Measurements from ENCODE around the gene HSPA12B.

HSPA12B gene

GRCh38 chr20:3763671-3764601 is 31.5 kb downstream of the HSPA12B start:
- Histone ChIP-seq H3K9me3 (ENCODE audit: control insufficient read depth, low read length) (no peaks in the 10 kb centered on the region), H3K9ac (ENCODE audit: low read length) (no peak overlapping the region), H3K4me3 (ENCODE audit: low read length) (no peak overlapping the region), H3K36me3 (ENCODE audit: control insufficient read depth, insufficient read depth, low read length, severe bottlenecking) (peaks cover 4% of the 10 kb centered on the region), H3K27me3 (replicated peaks; ENCODE audit: control insufficient read depth, insufficient read depth, low read length) (no peaks in the 10 kb centered on the region), H3K4me1 (ENCODE audit: control insufficient read depth, insufficient read depth, low read length) (peaks cover 57% of the 10 kb centered on the region)
- no peak for DNase-seq (ENCODE audit: low read depth)

DNA sequence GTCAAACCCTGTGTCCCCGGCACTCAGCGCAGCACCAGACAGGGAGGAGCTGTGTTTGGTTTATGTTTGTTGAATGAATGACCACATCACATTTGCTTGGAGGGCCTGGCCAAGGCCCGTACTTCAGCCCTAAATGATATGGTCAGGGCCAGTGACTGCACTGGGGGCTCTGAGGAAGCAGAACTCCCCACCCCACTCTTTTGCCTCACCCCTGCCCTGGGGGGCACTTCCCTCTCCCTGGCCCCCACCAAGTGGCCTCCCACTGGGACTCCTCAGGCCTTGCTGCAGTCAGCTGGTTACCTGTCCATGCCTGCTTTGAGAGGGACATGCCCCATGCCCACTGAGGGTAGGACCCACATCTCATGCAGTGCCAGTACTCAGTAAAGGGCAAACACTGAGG is 32.2 kb downstream of the HSPA12B start:
- peaks cover 53% of the 10 kb centered on the region for H3K4me1 ChIP-seq (ENCODE audit: control insufficient read depth, insufficient read depth, low read length)
- no peak for DNase-seq (ENCODE audit: low read depth)
- H3K9ac ChIP-seq (ENCODE audit: low read length): peak overlapping the region; percentile 86
- H3K27me3 ChIP-seq (replicated peaks; ENCODE audit: control insufficient read depth, insufficient read depth, low read length): no peaks in the 10 kb centered on the region
- peaks cover 4% of the 10 kb centered on the region for H3K36me3 ChIP-seq (ENCODE audit: control insufficient read depth, insufficient read depth, low read length, severe bottlenecking)
- no peaks in the 10 kb centered on the region for H3K9me3 ChIP-seq (ENCODE audit: control insufficient read depth, low read length)
- H3K4me3 ChIP-seq (ENCODE audit: low read length): no peak overlapping the region

DNA sequence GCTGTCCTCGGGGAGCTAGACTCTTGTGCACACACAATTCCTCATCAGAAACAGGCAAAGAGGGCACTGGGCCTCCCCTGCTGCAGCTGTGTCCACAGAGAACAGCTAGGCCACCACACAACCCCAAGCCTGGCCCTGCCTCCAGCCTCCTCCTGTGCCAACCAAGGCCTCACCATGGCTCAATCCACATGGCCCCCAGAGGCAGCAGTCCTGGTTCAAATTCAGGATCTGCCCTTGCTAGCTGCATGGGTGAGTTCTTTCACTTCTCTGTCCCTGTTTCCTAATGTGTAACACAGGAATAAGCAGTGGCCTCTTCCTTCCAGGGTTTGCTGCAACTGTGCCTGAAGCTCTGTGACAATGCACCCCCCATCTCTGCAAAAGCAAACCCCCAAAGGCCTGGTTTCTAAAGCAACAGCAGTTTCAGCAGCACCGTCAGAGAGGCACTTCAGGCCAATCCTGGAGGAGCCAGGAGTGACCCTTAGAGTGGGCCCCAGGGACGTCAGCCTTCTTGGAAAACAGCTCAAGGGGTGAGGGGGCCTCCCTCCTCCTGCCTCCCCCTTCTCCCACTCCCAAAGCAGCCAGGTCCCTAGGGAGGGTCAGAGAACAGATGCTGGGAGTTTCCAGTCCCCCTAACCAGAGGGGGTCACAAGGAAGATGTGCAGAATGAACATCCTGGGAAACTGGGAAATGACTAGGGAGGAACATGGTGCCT is 32.8 kb downstream of the HSPA12B start:
- Histone ChIP-seq H3K9me3 (ENCODE audit: control insufficient read depth, low read length) (no peaks in the 10 kb centered on the region), H3K36me3 (ENCODE audit: control insufficient read depth, insufficient read depth, low read length, severe bottlenecking) (peaks cover 4% of the 10 kb centered on the region), H3K4me3 (ENCODE audit: low read length) (peak overlapping the region; percentile 87), H3K4me1 (ENCODE audit: control insufficient read depth, insufficient read depth, low read length) (peaks cover 53% of the 10 kb centered on the region), H3K9ac (ENCODE audit: low read length) (peak overlapping the region; percentile 86), H3K27me3 (replicated peaks; ENCODE audit: control insufficient read depth, insufficient read depth, low read length) (no peaks in the 10 kb centered on the region)
- no peak for DNase-seq (ENCODE audit: low read depth)

- Histone ChIP-seq H3K27me3 (replicated peaks; ENCODE audit: control insufficient read depth, insufficient read depth, low read length) (no peaks in the 10 kb centered on the region), H3K9ac (ENCODE audit: low read length) (peak overlapping the region; percentile 86), H3K9me3 (ENCODE audit: control insufficient read depth, low read length) (no peaks in the 10 kb centered on the region), H3K36me3 (ENCODE audit: control insufficient read depth, insufficient read depth, low read length, severe bottlenecking) (peaks cover 3% of the 10 kb centered on the region), H3K4me3 (ENCODE audit: low read length) (peak overlapping the region; percentile 87), H3K4me1 (ENCODE audit: control insufficient read depth, insufficient read depth, low read length) (peaks cover 53% of the 10 kb centered on the region)
- DNase-seq (ENCODE audit: low read depth): no peak
Observed at GRCh38 chr20:3766422-3767109, 34.1 kb downstream of the HSPA12B start.

- peak; percentile 40 for DNase-seq (ENCODE audit: low read depth)
- H3K9me3 ChIP-seq (ENCODE audit: control insufficient read depth, low read length): no peaks in the 10 kb centered on the region
- peak overlapping the region; percentile 86 for H3K9ac ChIP-seq (ENCODE audit: low read length)
- peaks cover 53% of the 10 kb centered on the region for H3K4me1 ChIP-seq (ENCODE audit: control insufficient read depth, insufficient read depth, low read length)
- H3K27me3 ChIP-seq (replicated peaks; ENCODE audit: control insufficient read depth, insufficient read depth, low read length): no peaks in the 10 kb centered on the region
- H3K4me3 ChIP-seq (ENCODE audit: low read length): peak overlapping the region; percentile 87
- no peaks in the 10 kb centered on the region for H3K36me3 ChIP-seq (ENCODE audit: control insufficient read depth, insufficient read depth, low read length, severe bottlenecking)
Observed at GRCh38 chr20:3767110-3767426, 34.6 kb downstream of the HSPA12B start.

- Histone ChIP-seq H3K4me3 (ENCODE audit: low read length) (peak within 1 kb of the TSS; percentile 87), H3K27me3 (replicated peaks; ENCODE audit: control insufficient read depth, insufficient read depth, low read length) (no peaks in the 10 kb centered on the region), H3K4me1 (ENCODE audit: control insufficient read depth, insufficient read depth, low read length) (peaks cover 53% of the 10 kb centered on the region), H3K9me3 (ENCODE audit: control insufficient read depth, low read length) (no peaks in the 10 kb centered on the region), H3K9ac (ENCODE audit: low read length) (peak within 1 kb of the TSS; percentile 89), H3K36me3 (ENCODE audit: control insufficient read depth, insufficient read depth, low read length, severe bottlenecking) (no peaks in the 10 kb centered on the region)
- DNase-seq (ENCODE audit: low read depth): peak; percentile 99
Observed at GRCh38 chr20:3767427-3768341, 35.2 kb downstream of the HSPA12B start, which contains the start of gene ADISSP. Gene ADISSP, minus strand, starts transcription at chr20:3767753. Its CDS starts 7,653 bp downstream, at chr20:3760100.

- Histone ChIP-seq H3K4me3 (ENCODE audit: low read length) (peak overlapping the region; percentile 87), H3K9ac (ENCODE audit: low read length) (peak overlapping the region; percentile 89), H3K27me3 (replicated peaks; ENCODE audit: control insufficient read depth, insufficient read depth, low read length) (no peaks in the 10 kb centered on the region), H3K36me3 (ENCODE audit: control insufficient read depth, insufficient read depth, low read length, severe bottlenecking) (no peaks in the 10 kb centered on the region), H3K9me3 (ENCODE audit: control insufficient read depth, low read length) (no peaks in the 10 kb centered on the region), H3K4me1 (ENCODE audit: control insufficient read depth, insufficient read depth, low read length) (peaks cover 52% of the 10 kb centered on the region)
- DNase-seq (ENCODE audit: low read depth): peak; percentile 83
Observed at GRCh38 chr20:3768342-3769130, 36.1 kb downstream of the HSPA12B start.

GRCh38 chr20:3771552-3772058 is 39.1 kb downstream of the HSPA12B start:
- no peak overlapping the region for H3K9ac ChIP-seq (ENCODE audit: low read length)
- no peaks in the 10 kb centered on the region for H3K27me3 ChIP-seq (replicated peaks; ENCODE audit: control insufficient read depth, insufficient read depth, low read length)
- H3K36me3 ChIP-seq (ENCODE audit: control insufficient read depth, insufficient read depth, low read length, severe bottlenecking): no peaks in the 10 kb centered on the region
- DNase-seq (ENCODE audit: low read depth): no peak
- H3K9me3 ChIP-seq (ENCODE audit: control insufficient read depth, low read length): peaks cover 4% of the 10 kb centered on the region
- H3K4me3 ChIP-seq (ENCODE audit: low read length): no peak overlapping the region
- H3K4me1 ChIP-seq (ENCODE audit: control insufficient read depth, insufficient read depth, low read length): peaks cover 22% of the 10 kb centered on the region

DNA sequence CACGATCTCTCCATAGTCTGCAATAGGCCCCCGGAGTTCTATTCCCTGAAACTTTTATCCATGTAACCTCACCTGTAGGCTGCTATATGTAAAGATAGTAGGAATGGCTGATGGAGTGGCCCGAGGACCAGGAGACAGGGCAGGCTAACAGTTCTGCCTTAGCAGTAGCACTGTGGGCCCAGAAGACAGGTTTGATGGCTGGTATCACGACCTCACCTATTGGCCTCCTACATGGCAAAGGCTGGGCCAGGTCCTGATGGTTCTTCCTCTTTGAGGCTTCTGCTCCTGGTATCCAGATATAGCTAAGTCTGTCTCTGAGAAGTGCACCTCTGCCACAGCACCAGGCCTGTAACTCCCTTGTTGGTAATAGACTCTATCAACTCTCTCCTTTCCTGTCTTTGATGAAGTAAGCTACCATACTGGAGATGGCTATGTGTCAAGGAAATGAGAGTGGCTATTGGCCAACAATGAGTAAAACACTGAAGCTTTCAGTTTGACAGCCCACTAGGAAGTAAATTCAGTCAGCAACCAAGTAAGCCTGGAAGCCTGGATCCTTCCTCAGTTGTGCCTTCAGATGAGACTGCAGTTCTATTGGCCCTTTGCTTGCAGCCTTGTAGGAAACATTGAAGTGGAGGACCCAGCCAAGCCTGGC is 43.1 kb downstream of the HSPA12B start:
- Histone ChIP-seq H3K9me3 (ENCODE audit: control insufficient read depth, low read length) (peaks cover 4% of the 10 kb centered on the region), H3K27me3 (replicated peaks; ENCODE audit: control insufficient read depth, insufficient read depth, low read length) (no peaks in the 10 kb centered on the region), H3K4me1 (ENCODE audit: control insufficient read depth, insufficient read depth, low read length) (peaks cover 5% of the 10 kb centered on the region), H3K9ac (ENCODE audit: low read length) (no peak overlapping the region), H3K4me3 (ENCODE audit: low read length) (no peak overlapping the region), H3K36me3 (ENCODE audit: control insufficient read depth, insufficient read depth, low read length, severe bottlenecking) (no peaks in the 10 kb centered on the region)
- no peak for DNase-seq (ENCODE audit: low read depth)

Data from adipocyte (in vitro differentiated cells).